ENCODE measurements around the gene NTS. TPM values are rescaled to one million over a fixed set of nuclear protein-coding genes. Genes with fewer than 3 reads are reported as not detected.
A peak's percentile ranks its signal among the peaks of the same experiment; 100 is the strongest.

The NTS gene
- total RNA-seq, 1 donor from 2014 or later = 1.5 TPM

DNA sequence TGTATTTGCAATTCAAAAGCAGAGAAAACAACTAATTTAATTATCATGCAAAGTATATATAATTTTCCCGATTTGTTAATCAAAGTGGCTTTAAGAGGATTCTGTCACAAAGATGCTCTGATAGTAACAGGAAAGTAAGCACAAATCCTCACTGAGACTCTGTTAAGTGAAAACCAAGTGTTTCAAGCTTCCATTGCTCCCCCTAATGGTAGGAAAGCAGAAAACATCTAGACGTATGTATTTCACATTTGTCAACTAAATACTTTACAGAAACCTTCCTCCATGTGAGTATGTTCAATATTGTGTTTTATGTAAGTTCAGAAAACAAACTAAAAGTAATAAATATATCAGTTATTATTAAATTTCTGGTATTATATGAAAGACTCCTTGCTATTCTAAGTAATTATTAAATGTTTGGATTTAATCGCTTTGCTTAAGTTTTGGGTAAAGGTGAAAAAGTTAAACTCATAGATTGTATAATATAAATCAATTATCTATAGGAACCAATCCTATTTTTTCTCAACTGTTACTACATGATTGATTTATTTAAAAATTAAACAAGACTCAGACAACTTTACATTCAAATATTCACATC, 1.5 kb upstream of the NTS start:
- no peaks in the 10 kb centered on the region for H3K27me3 ChIP-seq (ENCODE audit: insufficient read depth, low read length)
- no peaks in the 10 kb centered on the region for H3K4me1 Mint-ChIP-seq (ENCODE audit: low read depth, unreplicated experiment)
- no peaks in the 10 kb centered on the region for H3K27me3 Mint-ChIP-seq (ENCODE audit: low read depth, unreplicated experiment)
- no peak overlapping the region for H3K4me2 ChIP-seq (ENCODE audit: low read length)
- H3K4me3 Mint-ChIP-seq (ENCODE audit: unreplicated experiment) = no peak overlapping the region
- no peak overlapping the region for H3K4me3 ChIP-seq (ENCODE audit: insufficient read depth, low read depth, low read length)
- DNase-seq (ENCODE audit: low read depth) (peak; percentile 37), FAIRE-seq (peak; percentile 74)
- H3K27ac Mint-ChIP-seq (ENCODE audit: unreplicated experiment) = no peak overlapping the region
- no peaks in the 10 kb centered on the region for H3K4me1 ChIP-seq (ENCODE audit: insufficient read depth, low read length)
- no peaks in the 10 kb centered on the region for H3K9me3 ChIP-seq (ENCODE audit: insufficient read depth, low read depth, low read length)
- no peak overlapping the region for H3K9ac ChIP-seq (ENCODE audit: low read length)
- H4K20me1 ChIP-seq (ENCODE audit: insufficient read depth, low read length) = no peaks in the 10 kb centered on the region
- TF ChIP-seq, protein P1, sequence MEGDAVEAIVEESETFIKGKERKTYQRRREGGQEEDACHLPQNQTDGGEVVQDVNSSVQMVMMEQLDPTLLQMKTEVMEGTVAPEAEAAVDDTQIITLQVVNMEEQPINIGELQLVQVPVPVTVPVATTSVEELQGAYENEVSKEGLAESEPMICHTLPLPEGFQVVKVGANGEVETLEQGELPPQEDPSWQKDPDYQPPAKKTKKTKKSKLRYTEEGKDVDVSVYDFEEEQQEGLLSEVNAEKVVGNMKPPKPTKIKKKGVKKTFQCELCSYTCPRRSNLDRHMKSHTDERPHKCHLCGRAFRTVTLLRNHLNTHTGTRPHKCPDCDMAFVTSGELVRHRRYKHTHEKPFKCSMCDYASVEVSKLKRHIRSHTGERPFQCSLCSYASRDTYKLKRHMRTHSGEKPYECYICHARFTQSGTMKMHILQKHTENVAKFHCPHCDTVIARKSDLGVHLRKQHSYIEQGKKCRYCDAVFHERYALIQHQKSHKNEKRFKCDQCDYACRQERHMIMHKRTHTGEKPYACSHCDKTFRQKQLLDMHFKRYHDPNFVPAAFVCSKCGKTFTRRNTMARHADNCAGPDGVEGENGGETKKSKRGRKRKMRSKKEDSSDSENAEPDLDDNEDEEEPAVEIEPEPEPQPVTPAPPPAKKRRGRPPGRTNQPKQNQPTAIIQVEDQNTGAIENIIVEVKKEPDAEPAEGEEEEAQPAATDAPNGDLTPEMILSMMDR (IDR thresholded peaks at IDR 0.05; ENCODE audit: insufficient read depth, low read depth, low read length) = peak; percentile 79
- no peak for TF ChIP-seq EZH2 (IDR thresholded peaks at IDR 0.05; ENCODE audit: insufficient read depth, low read length)
- no peak overlapping the region for H3K27ac ChIP-seq (ENCODE audit: low read depth, low read length)
- H3K79me2 ChIP-seq (ENCODE audit: insufficient read depth, low read length) = no peaks in the 10 kb centered on the region
- H2AFZ ChIP-seq (ENCODE audit: low read depth, low read length) = no peak overlapping the region
- no peaks in the 10 kb centered on the region for H3K36me3 Mint-ChIP-seq (ENCODE audit: low read depth, unreplicated experiment)
- no peaks in the 10 kb centered on the region for H3K9me3 Mint-ChIP-seq (ENCODE audit: unreplicated experiment)
- H3K36me3 ChIP-seq (ENCODE audit: insufficient read depth, low read length) = no peaks in the 10 kb centered on the region

DNA sequence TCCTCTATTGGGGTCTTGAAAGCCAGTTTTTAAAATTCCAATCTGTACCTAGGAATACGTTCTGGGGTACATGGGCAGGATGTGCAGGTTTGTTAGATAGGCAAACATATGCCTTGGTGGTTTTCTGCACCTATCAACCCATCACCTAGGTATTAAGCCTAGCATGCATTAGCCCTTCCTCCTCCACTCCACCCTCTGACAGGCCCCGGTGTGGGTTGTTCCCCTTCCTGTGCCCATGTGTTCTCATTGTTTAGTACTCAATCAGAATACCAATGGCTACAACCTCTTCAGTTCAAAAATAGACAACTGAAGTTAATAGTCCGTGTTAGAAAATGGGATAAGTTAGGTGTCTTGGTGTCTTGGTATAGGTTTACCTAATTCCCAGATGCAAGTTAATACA, 3.4 kb downstream of the NTS start:
- Mint-ChIP-seq H3K9me3 (ENCODE audit: unreplicated experiment) (no peaks in the 10 kb centered on the region), H3K27ac (ENCODE audit: unreplicated experiment) (no peak overlapping the region), H3K4me1 (ENCODE audit: low read depth, unreplicated experiment) (no peaks in the 10 kb centered on the region), H3K27me3 (ENCODE audit: low read depth, unreplicated experiment) (no peaks in the 10 kb centered on the region), H3K36me3 (ENCODE audit: low read depth, unreplicated experiment) (no peaks in the 10 kb centered on the region), H3K4me3 (ENCODE audit: unreplicated experiment) (no peak overlapping the region)
- H3K27ac ChIP-seq (ENCODE audit: low read depth, low read length) = no peak overlapping the region
- H3K27me3 ChIP-seq (ENCODE audit: insufficient read depth, low read length) = no peaks in the 10 kb centered on the region
- no peak overlapping the region for H2AFZ ChIP-seq (ENCODE audit: low read depth, low read length)
- no peaks in the 10 kb centered on the region for H4K20me1 ChIP-seq (ENCODE audit: insufficient read depth, low read length)
- H3K4me3 ChIP-seq (ENCODE audit: insufficient read depth, low read depth, low read length) = no peak overlapping the region
- no peak overlapping the region for H3K4me2 ChIP-seq (ENCODE audit: low read length)
- H3K79me2 ChIP-seq (ENCODE audit: insufficient read depth, low read length) = no peaks in the 10 kb centered on the region
- TF ChIP-seq, protein P1 (IDR thresholded peaks at IDR 0.05; ENCODE audit: insufficient read depth, low read depth, low read length) = no peak
- no peak for TF ChIP-seq EZH2 (IDR thresholded peaks at IDR 0.05; ENCODE audit: insufficient read depth, low read length)
- no peak overlapping the region for H3K9ac ChIP-seq (ENCODE audit: low read length)
- no peak for FAIRE-seq
- no peaks in the 10 kb centered on the region for H3K4me1 ChIP-seq (ENCODE audit: insufficient read depth, low read length)
- no peak for DNase-seq (ENCODE audit: low read depth)
- H3K36me3 ChIP-seq (ENCODE audit: insufficient read depth, low read length) = no peaks in the 10 kb centered on the region
- H3K9me3 ChIP-seq (ENCODE audit: insufficient read depth, low read depth, low read length) = no peaks in the 10 kb centered on the region

DNA sequence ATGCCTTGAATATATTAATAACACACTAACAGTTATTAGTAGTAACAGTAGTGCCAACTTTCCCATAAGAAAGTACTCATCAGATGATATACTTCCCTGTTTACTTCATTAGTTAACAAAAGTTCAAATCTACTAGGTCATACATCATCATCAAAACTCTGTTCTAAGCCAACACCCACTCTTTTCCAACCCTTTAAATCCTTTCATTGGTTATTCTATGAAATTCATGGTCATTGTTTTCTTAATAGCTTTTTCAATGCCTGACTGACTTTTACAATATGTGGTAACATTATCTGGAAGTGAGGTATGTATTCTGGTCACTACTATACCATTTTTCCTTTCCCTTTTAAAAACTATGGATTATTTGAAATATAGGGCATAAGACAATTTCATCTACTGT, 9.7 kb downstream of the NTS start:
- Histone ChIP-seq H3K4me3 (ENCODE audit: insufficient read depth, low read depth, low read length) (no peak overlapping the region), H2AFZ (ENCODE audit: low read depth, low read length) (no peak overlapping the region), H4K20me1 (ENCODE audit: insufficient read depth, low read length) (no peaks in the 10 kb centered on the region), H3K9ac (ENCODE audit: low read length) (no peak overlapping the region), H3K4me1 (ENCODE audit: insufficient read depth, low read length) (no peaks in the 10 kb centered on the region), H3K4me2 (ENCODE audit: low read length) (no peak overlapping the region), H3K9me3 (ENCODE audit: insufficient read depth, low read depth, low read length) (no peaks in the 10 kb centered on the region), H3K79me2 (ENCODE audit: insufficient read depth, low read length) (no peaks in the 10 kb centered on the region), H3K27ac (ENCODE audit: low read depth, low read length) (no peak overlapping the region), H3K27me3 (ENCODE audit: insufficient read depth, low read length) (no peaks in the 10 kb centered on the region), H3K36me3 (ENCODE audit: insufficient read depth, low read length) (no peaks in the 10 kb centered on the region)
- Mint-ChIP-seq H3K9me3 (ENCODE audit: unreplicated experiment) (no peaks in the 10 kb centered on the region), H3K27ac (ENCODE audit: unreplicated experiment) (no peak overlapping the region), H3K36me3 (ENCODE audit: low read depth, unreplicated experiment) (no peaks in the 10 kb centered on the region), H3K4me3 (ENCODE audit: unreplicated experiment) (no peak overlapping the region), H3K27me3 (ENCODE audit: low read depth, unreplicated experiment) (no peaks in the 10 kb centered on the region), H3K4me1 (ENCODE audit: low read depth, unreplicated experiment) (no peaks in the 10 kb centered on the region)
- FAIRE-seq (no peak), DNase-seq (ENCODE audit: low read depth) (no peak)
- TF ChIP-seq EZH2 (IDR thresholded peaks at IDR 0.05; ENCODE audit: insufficient read depth, low read length) = no peak
- TF ChIP-seq, protein P1 (IDR thresholded peaks at IDR 0.05; ENCODE audit: insufficient read depth, low read depth, low read length) = no peak

Data from astrocyte (in vitro differentiated cells and primary cell).